Activated CD8-positive, alpha-beta memory T cell treated with anti-CD3 and anti-CD28 coated beads, Interleukin-2, amount 50 U/mL, for 1 hour (primary cell): ENCODE measurements around the gene ASB10.

ENCODE experiments used
- DNase-seq: peaks from one replicate; pipeline ENCODE4 v3.0.0-alpha.2; 2020; ENCODE audit errors: extremely low read depth

ASB10 gene

DNA sequence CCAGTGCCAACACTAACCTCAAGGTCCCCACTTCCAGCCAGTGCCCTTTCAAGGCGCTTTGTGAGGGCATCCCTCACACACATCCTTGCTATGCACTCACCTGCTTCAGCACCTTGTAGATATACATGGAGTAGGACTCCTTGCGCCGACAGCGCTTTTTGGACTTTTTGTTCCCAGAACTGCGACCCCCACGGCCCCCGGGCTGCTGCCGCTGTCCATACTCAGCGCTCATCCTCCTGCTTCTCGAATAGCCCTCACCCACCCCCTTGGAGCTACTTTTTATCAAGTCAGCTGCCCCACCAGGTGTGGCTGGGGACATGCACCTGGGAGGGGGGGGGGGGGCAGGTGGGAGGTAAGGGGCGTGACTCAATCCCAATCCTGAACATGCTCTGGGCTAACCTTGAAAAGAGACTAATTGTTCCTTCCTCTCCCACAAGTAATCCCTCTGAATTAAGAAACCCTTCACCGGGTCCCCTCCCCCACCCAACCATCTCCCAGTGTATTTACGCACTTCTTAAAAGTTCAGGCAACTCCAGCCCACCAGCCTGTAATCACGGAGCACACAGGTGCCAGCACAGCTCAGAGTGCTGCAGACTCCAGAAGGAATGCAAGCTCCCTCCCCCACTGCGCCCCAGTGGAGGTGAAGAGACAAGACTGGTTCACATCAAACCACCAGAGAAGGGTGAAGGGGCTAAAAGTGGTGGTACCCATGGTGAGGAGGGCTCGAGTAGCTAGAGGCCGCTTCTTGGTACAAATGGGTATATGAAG, 23.2 kb upstream of the ASB10 start, which contains the start of gene H2BK1:
TSS of gene H2BK1 (minus strand) at position 402 of the 768 bp plus-strand sequence. CDS start at position 232, 170 bp downstream.
- DNase-seq = no peak

DNA sequence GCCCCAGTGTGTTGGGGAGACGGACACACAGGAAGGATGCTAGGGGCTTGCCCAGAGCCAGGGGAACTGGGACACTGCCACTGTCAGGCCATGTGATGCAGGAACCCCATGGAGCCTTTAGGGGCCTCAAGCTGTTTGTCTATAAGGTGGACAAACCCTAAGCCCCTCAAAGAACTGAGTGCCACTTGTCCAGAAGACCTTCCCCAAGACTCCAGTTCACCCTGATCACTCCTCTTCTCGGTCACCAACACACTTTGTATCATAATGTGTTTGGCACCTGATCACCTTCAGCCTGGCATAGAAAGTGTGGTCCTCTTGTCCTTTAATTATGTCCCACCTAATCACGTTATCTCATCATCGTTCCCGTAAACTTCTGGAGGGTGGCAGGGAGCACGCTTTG, 22.5 kb upstream of the ASB10 start:
- DNase-seq = no peak

DNA sequence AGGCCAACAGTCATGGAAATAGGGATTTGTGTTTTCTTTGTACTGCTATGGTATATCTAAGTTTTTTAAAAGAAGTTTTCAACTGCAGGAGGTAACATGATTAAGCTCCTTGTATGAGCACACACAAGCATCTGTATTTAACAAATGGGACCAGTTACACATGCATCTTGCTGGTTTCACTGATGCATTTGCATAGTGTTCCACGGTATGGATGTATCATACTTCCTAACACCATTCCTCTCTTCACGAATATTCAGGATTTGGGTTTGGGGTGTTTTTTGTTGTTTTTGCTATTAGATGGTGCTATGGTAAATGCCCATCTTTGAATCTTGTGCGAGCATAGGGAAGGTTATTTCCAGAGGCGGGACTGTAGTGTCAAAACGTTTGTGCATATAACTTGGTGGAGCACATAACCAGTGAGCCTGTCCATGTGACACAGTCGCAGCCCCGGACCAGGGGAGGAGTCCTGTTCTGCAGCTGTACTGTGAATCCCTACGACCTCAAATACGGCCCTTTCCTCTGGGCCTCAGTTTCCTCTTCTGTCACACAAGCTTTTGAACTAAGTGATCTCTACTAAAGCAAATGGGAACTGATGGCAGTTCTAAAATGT, 21.3 kb upstream of the ASB10 start:
- DNase-seq = no peak

DNA sequence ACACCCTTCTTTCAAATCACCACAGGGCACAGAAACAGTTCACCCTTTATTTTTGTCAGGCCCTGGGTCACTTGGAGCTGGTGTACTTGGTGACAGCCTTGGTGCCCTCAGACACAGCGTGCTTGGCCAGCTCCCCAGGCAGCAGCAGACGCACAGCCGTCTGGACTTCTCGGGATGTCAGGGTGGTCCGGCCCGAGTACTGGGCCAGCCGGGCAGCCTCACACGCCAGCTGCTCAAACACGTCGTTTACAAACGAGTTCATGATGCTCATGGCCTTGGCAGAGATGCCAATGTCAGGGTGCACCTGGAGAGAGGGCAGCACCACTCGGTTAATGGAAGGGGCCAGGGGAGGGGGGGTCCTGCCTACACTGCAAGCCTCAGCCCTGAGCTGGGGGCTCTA, 20.8 kb upstream of the ASB10 start:
- no peak for DNase-seq

DNA sequence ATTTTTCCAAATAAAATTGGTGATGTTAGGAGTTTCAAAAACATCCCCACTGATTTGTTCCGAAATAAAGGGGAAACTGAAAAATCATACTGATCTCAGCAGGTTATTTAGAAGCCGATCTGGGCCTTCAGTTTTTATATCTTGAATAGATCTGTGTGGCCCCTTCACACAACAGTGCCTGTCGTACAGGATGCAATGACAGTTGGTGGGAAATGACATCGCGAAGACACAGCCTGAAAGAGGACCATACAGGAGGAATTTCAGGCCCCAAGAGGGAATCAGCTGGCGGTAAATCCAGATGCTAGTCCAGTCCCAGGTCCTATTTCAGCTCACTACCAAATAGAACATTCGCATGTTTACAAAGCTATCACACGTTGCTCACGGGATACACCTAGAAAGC, 20.3 kb upstream of the ASB10 start:
- DNase-seq = no peak

DNA sequence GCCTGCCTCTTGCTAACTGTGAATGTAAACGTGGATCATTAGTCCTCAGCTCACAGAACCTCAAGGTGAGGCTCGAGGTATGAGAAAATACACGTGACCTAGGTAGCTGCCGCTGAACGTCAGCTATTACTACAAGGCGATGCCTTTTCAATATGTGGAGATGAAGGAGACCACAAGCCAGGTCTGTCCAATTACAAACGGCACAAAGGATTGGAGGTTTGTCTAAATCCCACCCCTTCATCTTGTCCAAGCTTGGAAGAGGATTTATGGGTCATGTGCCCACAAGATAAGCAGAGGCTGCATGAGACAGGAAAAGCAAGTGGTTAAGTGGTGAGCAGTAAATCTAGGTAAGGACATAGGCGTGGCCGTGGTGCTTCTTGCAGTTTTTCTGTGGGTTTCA, 19.9 kb upstream of the ASB10 start:
- DNase-seq = peak; percentile 14

DNA sequence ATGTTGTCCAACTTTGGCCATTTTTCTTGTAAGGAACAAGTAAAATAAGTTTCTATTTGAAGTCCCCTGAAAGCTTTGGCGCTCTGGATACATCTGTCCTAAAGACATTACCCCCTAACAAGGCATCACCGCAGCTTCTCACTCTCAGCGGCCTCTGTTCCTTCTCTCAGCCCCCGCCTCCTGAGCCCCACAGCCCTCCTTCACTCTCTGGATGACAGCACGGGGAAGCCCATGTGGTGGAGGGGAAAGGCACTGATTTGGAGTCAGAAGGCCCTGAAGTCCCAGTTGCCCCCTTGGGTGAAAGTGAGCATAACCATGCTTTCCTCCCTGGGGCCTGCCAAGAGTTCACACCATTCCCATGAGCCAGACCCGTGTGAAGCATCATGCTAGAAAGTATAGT, 18.7 kb upstream of the ASB10 start:
- DNase-seq = no peak

DNA sequence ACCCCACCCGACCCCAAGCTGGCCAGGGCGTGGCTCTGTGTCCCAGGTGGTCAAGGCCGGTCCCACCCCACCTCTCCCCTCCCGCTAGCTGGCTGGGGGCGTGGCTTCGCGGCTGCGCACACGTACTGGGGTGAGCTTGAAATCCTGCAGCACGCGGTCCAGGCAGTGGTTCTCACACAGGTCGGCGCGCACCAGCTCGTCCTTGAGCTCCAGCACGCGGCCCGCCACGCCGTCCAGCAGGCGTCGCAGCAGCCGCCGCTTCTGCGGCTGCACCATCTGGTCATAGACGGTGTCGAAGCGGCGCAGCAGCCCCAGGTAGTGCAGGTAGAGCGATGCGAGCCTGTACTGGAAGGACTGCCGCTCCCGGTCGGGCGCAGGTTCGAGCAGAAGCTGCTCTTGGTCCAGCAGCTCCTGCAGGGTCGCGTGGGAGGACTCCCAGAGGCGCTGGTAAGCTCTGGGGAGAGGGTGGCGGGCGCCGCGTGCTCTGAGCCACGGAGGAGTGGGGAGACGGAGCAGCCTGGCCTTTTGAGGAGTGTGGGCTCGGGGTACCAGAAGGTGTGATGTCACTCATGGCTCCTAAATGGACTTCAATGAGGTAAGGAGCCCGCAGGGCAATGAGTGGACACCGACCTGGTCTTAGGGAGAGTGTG, 17.5 kb upstream of the ASB10 start:
- DNase-seq = no peak

DNA sequence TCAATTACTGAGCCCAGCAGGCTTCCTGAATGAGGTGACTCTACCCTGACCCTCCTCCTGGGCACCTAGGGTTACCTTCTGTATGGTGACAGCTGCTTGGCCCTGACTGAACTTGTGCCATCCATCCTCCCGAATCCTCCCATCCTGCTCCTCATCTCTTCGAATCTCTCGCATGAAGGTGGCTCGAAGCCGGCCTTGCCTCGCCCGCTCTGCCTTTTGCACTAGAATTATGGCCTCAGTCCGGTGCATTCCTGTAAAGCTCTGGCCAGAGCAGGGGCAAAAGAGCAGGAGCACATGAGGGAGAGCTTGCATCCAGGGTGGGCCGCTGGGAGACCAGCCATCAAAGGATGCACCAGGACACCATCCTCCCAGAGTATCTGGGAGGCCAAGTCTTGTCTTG, 15.8 kb upstream of the ASB10 start:
- no peak for DNase-seq

DNA sequence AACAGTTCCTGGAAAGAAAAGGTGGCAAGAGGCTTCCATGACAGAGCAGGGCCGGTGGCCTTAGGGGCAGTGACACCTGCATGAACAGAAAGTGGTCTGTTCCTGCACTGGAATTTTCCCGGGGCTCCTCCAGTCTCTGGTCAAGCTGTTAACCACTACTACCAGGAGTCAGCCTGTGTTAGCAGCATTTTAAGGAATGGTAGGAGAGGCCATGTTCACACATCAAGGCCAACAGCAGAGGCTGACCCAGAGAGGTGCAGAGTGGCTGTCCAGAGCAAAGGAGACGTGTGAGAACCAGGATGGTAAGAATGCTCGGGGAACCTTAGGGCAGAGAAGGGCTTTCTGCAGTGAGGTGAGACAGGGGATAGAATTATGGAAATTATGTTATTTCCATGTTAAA, 14.7 kb upstream of the ASB10 start:
- no peak for DNase-seq

DNA sequence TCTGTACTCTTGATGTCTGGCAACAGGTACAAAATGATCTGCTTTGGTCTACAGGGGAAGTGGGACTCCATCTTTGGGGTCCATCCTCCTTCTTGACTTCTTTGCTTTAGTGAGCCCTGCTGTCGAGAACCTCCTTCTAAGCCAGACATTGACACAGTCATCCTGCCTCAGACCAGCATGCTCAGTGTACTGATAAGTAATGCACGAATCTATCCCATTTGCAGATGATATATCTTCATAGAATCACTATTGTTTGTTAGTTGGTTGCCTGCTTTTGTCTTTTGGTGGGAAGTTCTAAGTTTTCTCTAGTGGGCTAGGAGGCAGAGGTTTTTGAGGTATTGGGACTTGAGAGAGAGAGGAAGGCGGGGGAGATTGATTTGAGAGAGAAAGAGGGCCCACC, 14.3 kb upstream of the ASB10 start:
- no peak for DNase-seq

DNA sequence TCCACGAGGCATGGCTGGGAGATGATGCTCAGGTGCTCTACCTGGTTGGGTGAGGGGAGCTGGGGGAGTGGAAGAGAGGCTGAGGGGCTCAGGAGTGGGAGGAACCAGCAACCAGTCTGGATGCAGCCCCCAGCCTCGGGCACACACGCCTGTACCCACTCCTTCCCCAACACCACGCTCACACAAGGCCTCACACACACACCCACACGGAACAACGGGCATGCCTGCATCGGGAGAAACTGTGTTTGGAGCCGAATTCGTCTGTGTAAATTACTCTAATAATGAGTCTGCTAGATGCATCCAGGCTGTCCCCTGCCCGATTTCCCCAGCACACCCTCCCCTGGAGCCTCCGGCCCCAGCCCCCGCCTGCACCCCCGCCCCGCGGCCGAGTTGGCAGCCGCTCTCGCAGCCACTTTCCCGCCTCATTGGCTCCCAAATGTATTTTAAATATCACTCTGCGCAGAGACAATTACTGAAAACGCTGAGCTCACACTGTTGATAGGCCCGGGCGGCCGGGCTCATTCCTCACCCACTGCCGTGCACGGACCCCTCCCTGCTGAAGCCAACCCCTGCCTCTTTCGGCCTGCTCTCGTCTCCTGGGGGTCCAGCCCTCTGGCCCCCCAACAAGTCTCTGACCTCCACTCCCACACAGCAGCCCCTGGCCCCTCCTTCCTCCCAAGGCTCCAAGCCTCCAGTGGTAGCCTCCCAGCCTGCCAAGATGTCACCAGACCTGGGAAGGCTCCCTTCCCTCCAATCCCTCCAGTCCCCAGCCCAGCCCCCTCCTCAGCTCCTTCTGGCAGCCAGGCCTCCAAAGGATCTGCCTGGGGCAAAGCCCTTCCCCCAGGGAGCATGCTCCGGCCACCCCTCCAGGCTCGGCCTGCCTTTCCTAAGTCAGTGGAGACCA, 12.1 kb upstream of the ASB10 start:
- no peak for DNase-seq

DNA sequence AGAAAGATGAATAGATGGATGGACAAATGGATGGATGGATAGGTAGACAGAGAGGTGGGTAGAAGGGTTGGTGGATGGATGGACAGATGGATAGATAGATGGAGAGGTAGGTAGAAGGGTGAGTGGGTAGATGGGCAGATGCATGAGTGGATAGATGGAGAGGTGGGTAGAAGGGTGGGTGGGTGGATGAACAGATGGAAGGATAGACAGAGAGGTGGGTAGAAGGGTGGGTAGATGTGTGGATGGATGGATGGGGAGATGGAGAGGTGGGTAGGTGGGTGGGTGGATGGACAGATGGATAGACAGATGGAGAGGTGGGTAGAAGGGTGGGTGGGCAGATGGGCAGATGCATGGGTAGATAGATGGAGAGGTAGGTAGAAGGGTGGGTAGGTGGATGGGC, 10.9 kb upstream of the ASB10 start:
- no peak for DNase-seq

DNA sequence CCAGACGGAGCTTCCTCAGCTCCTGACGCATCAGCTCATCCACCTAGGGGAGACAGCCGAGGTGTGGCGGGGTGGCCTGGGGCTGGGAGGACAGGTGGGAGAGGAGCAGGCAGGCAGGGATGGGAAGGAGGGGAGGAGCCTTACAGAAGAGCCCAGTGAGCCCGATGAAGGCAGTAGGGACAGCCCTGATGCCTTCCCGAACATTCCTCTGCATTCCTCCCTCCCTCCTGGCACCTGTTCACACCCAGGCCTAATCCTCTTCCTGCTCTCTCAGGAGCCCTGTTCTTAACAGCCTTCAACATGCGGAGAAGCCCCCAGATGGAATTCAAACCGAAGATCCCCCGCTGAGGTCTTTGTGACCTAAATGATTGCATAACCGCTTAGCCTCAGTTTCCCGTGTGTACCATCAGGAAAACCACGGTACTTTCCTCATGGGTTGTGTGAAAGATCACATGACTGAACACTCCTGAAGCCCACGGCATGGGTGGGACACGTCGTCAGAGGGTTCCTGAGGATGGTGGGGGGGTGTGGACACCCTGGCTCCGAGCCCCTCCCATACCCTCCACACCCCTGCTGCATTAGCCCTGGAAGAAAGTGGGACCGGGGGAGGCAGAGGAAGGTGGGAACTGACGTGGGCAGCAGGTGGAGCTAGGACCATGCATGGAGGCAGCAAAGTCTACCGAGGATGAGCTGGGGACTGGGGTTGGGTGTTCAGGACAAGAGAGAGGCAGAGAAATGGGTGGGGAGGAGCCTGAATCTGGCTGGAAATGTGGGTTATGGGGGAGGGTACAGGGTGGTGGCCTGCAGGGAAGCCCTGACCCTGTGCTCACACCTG, 8.8 kb upstream of the ASB10 start:
- no peak for DNase-seq

DNA sequence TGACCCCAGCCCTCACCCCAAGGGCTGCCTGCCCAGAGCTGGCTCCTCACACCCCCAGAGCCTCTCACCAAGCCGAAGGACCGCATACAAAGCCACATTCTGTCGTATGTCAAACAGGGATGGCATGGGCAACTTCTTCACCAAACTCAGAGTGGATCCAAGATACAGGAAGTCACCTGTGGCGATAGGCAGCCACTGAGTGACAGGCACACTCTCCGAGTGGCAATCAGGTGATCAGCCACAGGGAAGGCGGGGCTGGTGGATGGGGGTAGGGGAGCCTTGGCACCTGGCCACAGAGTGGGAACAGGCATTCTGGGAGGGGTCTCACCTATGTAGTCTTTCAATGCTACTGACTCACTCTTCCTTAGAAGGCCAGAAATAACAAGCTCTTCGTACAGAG, 7.1 kb upstream of the ASB10 start:
- no peak for DNase-seq

DNA sequence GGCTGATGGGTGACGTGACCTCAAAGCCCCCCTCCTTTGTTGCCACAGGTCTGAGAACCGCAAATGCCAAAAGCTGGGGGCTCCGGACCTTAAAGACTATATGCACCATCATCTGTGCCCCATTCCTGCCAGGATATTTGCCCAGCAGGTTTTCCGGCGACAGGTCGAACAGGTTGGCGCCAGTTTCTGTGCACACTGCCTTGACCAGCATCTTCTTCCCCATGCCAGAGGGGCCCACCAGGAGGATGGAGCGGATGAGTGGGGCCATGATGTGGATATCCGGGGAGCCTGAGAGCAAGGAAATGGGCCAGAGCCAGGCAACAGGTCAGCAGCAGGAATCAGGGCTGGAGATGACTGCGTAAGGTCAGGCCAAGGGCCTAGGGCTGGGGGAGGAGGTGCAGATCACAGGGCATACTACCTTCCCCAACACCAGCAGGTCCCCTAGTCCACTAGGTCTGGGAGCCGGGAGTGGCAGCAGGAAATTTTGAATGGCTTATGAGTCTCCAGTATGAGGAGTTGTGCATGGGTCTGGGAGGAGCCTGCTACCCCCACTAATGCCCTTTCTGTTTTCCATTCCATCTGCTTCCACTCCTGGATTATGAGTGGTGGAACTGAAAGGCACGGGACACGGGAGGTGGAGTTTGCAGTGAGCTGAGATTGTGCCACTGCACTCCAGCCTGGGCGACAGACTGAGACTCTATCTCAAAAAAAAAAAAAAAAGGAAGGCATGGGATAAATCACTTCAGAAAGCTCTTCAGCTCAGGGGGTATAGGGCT, 6.3 kb upstream of the ASB10 start:
- DNase-seq = no peak

DNA sequence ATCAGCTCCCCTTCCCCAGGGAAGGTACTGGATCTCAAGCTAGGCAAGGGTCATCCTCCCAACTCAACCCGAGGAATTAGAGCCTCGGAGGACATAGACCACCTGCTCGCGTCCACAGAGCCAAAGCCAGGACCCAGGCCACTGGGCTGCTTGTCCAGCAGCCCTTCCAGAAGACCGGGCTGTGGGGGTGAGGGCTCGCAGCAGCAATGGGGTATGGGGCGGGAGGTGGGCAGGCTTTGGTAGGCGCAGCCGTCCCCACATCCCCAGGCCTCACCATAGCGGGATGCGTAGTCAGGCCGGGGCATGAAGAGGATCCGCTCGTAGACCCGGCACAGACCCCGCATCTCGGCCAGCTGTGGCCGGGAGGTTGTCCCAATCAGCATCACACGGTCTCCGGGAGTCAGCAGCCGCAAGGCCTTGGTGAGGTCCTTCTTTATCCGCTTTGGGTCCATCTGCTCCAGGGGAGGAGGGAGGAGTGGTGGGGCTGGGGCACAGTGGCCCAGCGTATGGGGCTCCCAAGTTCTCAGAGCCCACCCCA, 5.0 kb upstream of the ASB10 start:
- no peak for DNase-seq

DNA sequence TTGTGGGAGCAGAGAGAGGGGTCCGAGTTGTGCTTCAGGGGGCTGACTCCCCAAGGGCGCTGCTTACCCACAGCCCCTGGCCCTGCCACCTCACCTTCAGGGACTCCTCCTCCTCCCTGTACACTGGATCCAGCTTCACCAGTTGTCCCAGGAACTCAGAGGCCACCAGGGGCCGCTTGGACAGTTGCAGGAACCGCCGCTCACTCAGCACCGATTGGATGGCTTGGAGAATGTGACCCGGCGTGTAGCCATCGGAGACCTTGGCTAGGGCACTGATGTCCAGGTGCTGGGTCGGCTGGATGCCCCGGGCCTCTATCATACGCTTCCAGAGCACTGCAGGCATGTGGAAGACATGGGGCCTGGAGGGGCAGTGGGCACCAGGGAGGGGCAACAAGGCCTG, 4.5 kb upstream of the ASB10 start:
- DNase-seq = no peak

DNA sequence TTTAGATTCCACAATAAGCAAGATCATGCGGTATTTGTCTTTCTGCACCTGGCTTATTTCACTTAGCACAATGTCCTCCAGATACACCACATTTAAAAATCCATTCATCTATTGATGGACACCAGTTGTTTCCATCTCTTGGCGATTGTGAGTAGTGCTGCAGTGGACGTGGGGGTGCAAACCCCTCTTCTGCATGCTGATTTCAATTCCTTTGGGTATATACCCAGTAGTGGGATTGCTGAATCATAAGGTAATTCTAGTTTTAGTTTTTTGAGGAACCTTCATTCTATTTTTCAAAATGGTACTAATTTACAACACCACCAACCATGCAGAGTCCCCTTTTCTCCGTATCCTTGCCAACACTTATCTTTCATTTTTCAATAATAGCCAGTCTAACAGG, 2.0 kb upstream of the ASB10 start:
- no peak for DNase-seq

DNA sequence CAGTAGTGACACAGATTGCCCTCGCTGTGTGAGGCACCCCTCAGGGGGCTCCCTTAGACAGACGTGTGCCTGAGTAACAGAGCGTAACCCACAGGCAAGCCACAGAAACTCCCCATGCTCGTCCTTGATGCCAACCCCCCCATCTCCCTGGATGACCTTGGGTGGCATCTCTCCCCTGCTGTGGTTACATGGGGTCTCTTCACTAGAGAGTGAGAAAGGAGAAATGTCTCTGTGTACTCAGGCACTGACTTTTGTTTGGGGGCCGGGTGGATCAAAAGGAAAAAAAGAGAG, 1.1 kb upstream of the ASB10 start:
- DNase-seq = no peak
